K562 (cell line): ENCODE results near the gene SLC35A1. TPM values are rescaled to one million over a fixed set of nuclear protein-coding genes. Genes with fewer than 3 reads are reported as not detected.

ENCODE experiments used
- DACH1 ChIP-seq: fragments of 450-650 bp; IDR thresholded peaks from 2 replicates; pipeline ENCODE4 v1.6.1; 2018; ENCODE audit not compliant: partially characterized antibody
- polyA plus RNA-seq, 8 experiments: library from polyadenylated mRNA; depleted of rRNA in 4 of 8; stranded (reverse) in 5 of 8; unstranded in 3 of 8; fragments of >200 nt; fragmentation: Nextera tagmentation in 2 of 8; fragmentation: Illumina TruSeq in 1 of 8; extraction: Ambion mirVana in 2 of 8; extraction: Trizol in 1 of 8; gene quantifications; 2 replicates each; pipeline versions ENCODE4 v1.2.1 to v1.2.3, GENCODE V29; 2011 to 2014; ENCODE audit warnings: inconsistent platforms in 1 of 8, missing spikeins in 1 of 8
- total RNA-seq, 7 experiments: library from RNA; depleted of rRNA in 6 of 7; stranded (reverse); fragments of >200 nt in 6 of 7; fragmentation: Illumina TruSeq in 2 of 7; extraction: Trizol in 2 of 7; gene quantifications; 2 replicates each; pipeline versions ENCODE4 v1.2.1 to v1.2.3, GENCODE V29; 2011 to 2021; ENCODE audit warnings: low replicate concordance in 1 of 7
- TF ChIP-seq, protein P1 (sequence below): fragments of 200-800 bp; sonication (Bioruptor generic); IDR thresholded peaks from 2 replicates; pipeline ENCODE4 v1.6.1; 2016; ENCODE audit warnings: missing genetic modification characterization, missing compliant biosample characterization
- TF ChIP-seq, protein P2 (sequence below), 2 experiments: fragments of 150-350 bp in 1 of 2; IDR thresholded peaks; 2 replicates each; pipeline ENCODE4 v1.6.1; 2012 to 2016; ENCODE audit warnings: low read depth in 2 of 2, low read length in 2 of 2, mild to moderate bottlenecking in 1 of 2, moderate library complexity in 1 of 2

The SLC35A1 gene
- total and polyA plus RNA-seq, 9 of the 15 experiments (the other 6 are each of a cell fraction or from before 2014, with no cell fraction given), result 7.5 to 37.1 (median 14.9) TPM

DNA sequence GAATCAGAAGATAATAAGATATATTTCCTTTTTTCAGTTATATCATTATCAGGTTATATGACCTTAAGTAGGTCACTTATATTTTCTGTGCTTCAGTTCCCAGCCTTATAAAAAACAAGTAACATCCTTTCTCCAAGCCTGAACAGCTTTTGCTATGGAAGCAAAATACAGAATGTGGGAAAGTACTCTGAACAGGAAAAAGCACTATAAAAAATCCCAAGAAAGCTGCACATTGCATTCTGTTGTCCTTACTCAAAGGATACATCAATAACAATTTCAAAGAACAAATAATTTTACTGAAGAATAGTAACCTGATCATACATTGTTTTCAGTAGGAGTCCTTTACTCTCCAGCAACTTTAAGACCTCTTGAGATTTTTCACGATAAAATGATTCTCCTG lies 56.4 kb downstream of the SLC35A1 start (continued):
- TF ChIP-seq, protein P1, sequence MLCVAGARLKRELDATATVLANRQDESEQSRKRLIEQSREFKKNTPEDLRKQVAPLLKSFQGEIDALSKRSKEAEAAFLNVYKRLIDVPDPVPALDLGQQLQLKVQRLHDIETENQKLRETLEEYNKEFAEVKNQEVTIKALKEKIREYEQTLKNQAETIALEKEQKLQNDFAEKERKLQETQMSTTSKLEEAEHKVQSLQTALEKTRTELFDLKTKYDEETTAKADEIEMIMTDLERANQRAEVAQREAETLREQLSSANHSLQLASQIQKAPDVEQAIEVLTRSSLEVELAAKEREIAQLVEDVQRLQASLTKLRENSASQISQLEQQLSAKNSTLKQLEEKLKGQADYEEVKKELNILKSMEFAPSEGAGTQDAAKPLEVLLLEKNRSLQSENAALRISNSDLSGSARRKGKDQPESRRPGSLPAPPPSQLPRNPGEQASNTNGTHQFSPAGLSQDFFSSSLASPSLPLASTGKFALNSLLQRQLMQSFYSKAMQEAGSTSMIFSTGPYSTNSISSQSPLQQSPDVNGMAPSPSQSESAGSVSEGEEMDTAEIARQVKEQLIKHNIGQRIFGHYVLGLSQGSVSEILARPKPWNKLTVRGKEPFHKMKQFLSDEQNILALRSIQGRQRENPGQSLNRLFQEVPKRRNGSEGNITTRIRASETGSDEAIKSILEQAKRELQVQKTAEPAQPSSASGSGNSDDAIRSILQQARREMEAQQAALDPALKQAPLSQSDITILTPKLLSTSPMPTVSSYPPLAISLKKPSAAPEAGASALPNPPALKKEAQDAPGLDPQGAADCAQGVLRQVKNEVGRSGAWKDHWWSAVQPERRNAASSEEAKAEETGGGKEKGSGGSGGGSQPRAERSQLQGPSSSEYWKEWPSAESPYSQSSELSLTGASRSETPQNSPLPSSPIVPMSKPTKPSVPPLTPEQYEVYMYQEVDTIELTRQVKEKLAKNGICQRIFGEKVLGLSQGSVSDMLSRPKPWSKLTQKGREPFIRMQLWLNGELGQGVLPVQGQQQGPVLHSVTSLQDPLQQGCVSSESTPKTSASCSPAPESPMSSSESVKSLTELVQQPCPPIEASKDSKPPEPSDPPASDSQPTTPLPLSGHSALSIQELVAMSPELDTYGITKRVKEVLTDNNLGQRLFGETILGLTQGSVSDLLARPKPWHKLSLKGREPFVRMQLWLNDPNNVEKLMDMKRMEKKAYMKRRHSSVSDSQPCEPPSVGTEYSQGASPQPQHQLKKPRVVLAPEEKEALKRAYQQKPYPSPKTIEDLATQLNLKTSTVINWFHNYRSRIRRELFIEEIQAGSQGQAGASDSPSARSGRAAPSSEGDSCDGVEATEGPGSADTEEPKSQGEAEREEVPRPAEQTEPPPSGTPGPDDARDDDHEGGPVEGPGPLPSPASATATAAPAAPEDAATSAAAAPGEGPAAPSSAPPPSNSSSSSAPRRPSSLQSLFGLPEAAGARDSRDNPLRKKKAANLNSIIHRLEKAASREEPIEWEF, result no peak
- TF ChIP-seq, protein P2, sequence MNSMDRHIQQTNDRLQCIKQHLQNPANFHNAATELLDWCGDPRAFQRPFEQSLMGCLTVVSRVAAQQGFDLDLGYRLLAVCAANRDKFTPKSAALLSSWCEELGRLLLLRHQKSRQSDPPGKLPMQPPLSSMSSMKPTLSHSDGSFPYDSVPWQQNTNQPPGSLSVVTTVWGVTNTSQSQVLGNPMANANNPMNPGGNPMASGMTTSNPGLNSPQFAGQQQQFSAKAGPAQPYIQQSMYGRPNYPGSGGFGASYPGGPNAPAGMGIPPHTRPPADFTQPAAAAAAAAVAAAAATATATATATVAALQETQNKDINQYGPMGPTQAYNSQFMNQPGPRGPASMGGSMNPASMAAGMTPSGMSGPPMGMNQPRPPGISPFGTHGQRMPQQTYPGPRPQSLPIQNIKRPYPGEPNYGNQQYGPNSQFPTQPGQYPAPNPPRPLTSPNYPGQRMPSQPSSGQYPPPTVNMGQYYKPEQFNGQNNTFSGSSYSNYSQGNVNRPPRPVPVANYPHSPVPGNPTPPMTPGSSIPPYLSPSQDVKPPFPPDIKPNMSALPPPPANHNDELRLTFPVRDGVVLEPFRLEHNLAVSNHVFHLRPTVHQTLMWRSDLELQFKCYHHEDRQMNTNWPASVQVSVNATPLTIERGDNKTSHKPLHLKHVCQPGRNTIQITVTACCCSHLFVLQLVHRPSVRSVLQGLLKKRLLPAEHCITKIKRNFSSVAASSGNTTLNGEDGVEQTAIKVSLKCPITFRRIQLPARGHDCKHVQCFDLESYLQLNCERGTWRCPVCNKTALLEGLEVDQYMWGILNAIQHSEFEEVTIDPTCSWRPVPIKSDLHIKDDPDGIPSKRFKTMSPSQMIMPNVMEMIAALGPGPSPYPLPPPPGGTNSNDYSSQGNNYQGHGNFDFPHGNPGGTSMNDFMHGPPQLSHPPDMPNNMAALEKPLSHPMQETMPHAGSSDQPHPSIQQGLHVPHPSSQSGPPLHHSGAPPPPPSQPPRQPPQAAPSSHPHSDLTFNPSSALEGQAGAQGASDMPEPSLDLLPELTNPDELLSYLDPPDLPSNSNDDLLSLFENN (IDR thresholded peaks at IDR 0.05; ENCODE audit: low read depth in 2 of 2, low read length in 2 of 2), result no peak
- no peak for TF ChIP-seq DACH1
- TF ChIP-seq, all 486 proteins: peak for 0
